HepG2 (cell line): ENCODE results near the gene RHOBTB3. TPM values are rescaled to one million over a fixed set of nuclear protein-coding genes. Genes with fewer than 3 reads are reported as not detected.

Experiments
- ELF3 ChIP-seq: IDR thresholded peaks from 2 replicates; pipeline ENCODE4 v1.6.1; 2016; ENCODE audit warnings: missing genetic modification reagents, missing compliant biosample characterization
- MAFF ChIP-seq: IDR thresholded peaks from 2 replicates; pipeline ENCODE4 v1.6.1; 2011; ENCODE audit warnings: low read depth, low read length, improper control_type of control experiment
- NR2F6 ChIP-seq, 2 experiments: IDR thresholded peaks; 2 replicates each; pipeline ENCODE4 v1.6.1; 2016; ENCODE audit warnings: antibody characterized with exemption in 1 of 2, mild to moderate bottlenecking in 1 of 2
- RFX5 ChIP-seq: IDR thresholded peaks from 2 replicates; pipeline ENCODE4 v1.6.1; 2011; ENCODE audit warnings: low read depth, low read length, improper control_type of control experiment
- SOX6 ChIP-seq, 2 experiments: fragments of 450-650 bp in 1 of 2; sonication (generic) in 1 of 2; formaldehyde crosslinking in 1 of 2; IDR thresholded peaks; 2 replicates each; pipeline versions ENCODE4 v1.4.0 to v1.6.1; 2017 to 2020; ENCODE audit warnings: antibody characterized with exemption in 1 of 2, mild to moderate bottlenecking in 1 of 2, missing genetic modification reagents in 1 of 2
- TAF15 ChIP-seq: fragments of 200-400 bp; formaldehyde crosslinking; IDR thresholded peaks from one replicate; pipeline ENCODE4 v1.6.1; 2018; ENCODE audit warnings: mild to moderate bottlenecking, low read depth, low read length; ENCODE audit not compliant: poor library complexity, severe bottlenecking
- ZNF678 ChIP-seq: sonication (generic); formaldehyde crosslinking; IDR thresholded peaks from 2 replicates; pipeline ENCODE4 v1.4.0; 2020; ENCODE audit warnings: mild to moderate bottlenecking, missing genetic modification reagents
- ZNF737 ChIP-seq: sonication (generic); formaldehyde crosslinking; IDR thresholded peaks from 2 replicates; pipeline ENCODE4 v1.5.0; 2020; ENCODE audit warnings: missing genetic modification reagents, mild to moderate bottlenecking, borderline replicate concordance
- ZNF792 ChIP-seq: IDR thresholded peaks from 2 replicates; pipeline ENCODE4 v1.6.1; 2016
- polyA plus RNA-seq, 8 experiments: library from polyadenylated mRNA; depleted of rRNA in 3 of 8; stranded (reverse) in 7 of 8; unstranded in 1 of 8; fragments of >200 nt; fragmentation: Illumina TruSeq in 4 of 8; extraction: Trizol in 4 of 8; gene quantifications; 2 replicates each; pipeline versions ENCODE4 v1.2.1 to v1.2.3, GENCODE V29; 2011 to 2016; ENCODE audit warnings: low read depth in 4 of 8, missing spikeins in 1 of 8, mixed read lengths in 1 of 8; ENCODE audit not compliant: insufficient read depth in 1 of 8
- total RNA-seq, 5 experiments: library from RNA; depleted of rRNA; stranded (reverse); fragments of >200 nt; fragmentation: Illumina TruSeq; extraction: Trizol; gene quantifications; 2 replicates each; pipeline ENCODE4 v1.2.3, GENCODE V29; 2016; ENCODE audit warnings: low read depth in 1 of 5
- TF ChIP-seq, protein P1 (sequence below): IDR thresholded peaks from 2 replicates; pipeline ENCODE4 v1.6.1; 2016; ENCODE audit warnings: missing biosample characterization, missing genetic modification reagents, low read depth
- TF ChIP-seq, protein P2 (sequence below): sonication (generic); formaldehyde crosslinking; IDR thresholded peaks from 2 replicates; pipeline ENCODE4 v1.4.0; 2020; ENCODE audit warnings: missing genetic modification reagents
- TF ChIP-seq, protein P3 (sequence below): sonication (generic); formaldehyde crosslinking; conservative IDR thresholded peaks from 2 replicates; pipeline ENCODE4 v1.4.0; 2020; ENCODE audit warnings: missing genetic modification reagents
- TF ChIP-seq, protein P4 (sequence below), 2 experiments: sonication (generic) in 1 of 2; formaldehyde crosslinking in 1 of 2; IDR thresholded peaks; 2 replicates each; pipeline versions ENCODE4 v1.5.1 to v1.6.1; 2011 to 2020; ENCODE audit warnings: borderline replicate concordance in 1 of 2, low read depth in 1 of 2, low read length in 1 of 2, mild to moderate bottlenecking in 1 of 2, missing genetic modification reagents in 1 of 2, moderate library complexity in 1 of 2
- TF ChIP-seq, protein P5 (sequence below): sonication (generic); formaldehyde crosslinking; IDR thresholded peaks from 2 replicates; pipeline ENCODE4 v1.4.0; 2020; ENCODE audit warnings: mild to moderate bottlenecking, missing genetic modification reagents
- TF ChIP-seq, protein P6 (sequence below): sonication (generic); formaldehyde crosslinking; IDR thresholded peaks from 2 replicates; pipeline ENCODE4 v1.5.0; 2020; ENCODE audit warnings: missing genetic modification reagents

RHOBTB3 gene
- total and polyA plus RNA-seq, 2 of the 13 experiments (the other 11 are each of a cell fraction or from before 2014, with no cell fraction given), result 31.6 to 35.4 TPM

DNA sequence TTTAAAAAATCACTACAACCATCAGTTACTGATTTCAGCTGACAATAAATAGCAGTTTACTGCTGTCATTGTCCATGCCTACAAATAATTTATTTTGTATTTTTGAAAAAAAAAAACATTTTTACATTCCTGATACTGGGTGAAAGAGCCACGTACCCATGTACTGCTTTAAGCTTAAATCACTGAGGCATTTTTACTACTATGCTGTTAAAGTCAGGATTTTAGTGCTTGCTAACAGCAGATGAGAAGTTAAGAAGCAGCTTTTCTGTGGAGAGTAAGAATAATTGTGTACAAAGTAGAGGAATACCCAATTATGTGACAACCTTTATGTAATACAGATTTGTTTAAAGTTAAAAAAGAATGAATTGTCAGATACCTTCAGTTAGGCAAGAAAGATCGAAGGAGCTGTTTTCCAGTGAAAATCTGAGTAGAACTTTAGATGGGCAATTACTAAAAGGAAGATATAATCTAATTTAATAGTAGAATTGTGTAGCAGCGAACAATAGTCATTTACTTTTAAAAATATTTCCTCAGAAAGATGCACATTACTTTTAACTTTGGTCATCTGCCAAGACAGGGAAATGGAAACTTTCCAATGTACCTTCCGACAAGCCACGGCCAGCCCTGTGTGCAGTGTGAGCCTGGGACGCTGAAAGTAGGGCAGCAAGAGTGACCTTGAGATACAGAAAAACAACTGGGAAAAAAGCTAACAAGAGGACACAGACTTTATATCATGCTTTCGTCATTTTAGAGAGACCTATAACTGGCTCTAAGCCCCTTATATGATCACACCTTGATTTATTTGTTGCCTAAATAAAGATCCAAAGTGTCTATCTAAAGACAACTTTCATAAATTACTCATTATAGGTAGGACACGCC lies 39.9 kb downstream of the RHOBTB3 start (continued):
- TF ChIP-seq, protein P1, sequence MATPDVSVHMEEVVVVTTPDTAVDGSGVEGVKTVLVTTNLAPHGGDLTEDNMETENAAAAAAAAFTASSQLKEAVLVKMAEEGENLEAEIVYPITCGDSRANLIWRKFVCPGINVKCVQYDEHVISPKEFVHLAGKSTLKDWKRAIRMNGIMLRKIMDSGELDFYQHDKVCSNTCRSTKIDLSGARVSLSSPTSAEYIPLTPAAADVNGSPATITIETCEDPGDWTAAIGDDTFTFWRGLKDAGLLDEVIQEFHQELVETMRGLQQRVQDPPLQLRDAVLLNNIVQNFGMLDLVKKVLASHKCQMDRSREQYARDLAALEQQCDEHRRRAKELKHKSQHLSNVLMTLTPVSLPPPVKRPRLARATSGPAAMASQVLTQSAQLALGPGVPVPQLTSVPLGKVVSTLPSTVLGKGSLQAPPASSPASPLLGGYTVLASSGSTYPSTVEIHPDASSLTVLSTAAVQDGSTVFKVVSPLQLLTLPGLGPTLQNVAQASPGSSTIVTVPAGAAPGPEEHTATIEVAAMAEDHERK (CRISPR knock-in tag), result no peak
- TF ChIP-seq, protein P2, sequence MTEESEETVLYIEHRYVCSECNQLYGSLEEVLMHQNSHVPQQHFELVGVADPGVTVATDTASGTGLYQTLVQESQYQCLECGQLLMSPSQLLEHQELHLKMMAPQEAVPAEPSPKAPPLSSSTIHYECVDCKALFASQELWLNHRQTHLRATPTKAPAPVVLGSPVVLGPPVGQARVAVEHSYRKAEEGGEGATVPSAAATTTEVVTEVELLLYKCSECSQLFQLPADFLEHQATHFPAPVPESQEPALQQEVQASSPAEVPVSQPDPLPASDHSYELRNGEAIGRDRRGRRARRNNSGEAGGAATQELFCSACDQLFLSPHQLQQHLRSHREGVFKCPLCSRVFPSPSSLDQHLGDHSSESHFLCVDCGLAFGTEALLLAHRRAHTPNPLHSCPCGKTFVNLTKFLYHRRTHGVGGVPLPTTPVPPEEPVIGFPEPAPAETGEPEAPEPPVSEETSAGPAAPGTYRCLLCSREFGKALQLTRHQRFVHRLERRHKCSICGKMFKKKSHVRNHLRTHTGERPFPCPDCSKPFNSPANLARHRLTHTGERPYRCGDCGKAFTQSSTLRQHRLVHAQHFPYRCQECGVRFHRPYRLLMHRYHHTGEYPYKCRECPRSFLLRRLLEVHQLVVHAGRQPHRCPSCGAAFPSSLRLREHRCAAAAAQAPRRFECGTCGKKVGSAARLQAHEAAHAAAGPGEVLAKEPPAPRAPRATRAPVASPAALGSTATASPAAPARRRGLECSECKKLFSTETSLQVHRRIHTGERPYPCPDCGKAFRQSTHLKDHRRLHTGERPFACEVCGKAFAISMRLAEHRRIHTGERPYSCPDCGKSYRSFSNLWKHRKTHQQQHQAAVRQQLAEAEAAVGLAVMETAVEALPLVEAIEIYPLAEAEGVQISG, result no peak
- no peak for TF ChIP-seq ZNF678 (CRISPR knock-in tag)
- TF ChIP-seq ELF3 (CRISPR knock-in tag), result peak; percentile 59
- TF ChIP-seq MAFF, result no peak
- no peak for TF ChIP-seq RFX5
- TF ChIP-seq ZNF737 (CRISPR knock-in tag), result no peak
- TF ChIP-seq, protein P3, sequence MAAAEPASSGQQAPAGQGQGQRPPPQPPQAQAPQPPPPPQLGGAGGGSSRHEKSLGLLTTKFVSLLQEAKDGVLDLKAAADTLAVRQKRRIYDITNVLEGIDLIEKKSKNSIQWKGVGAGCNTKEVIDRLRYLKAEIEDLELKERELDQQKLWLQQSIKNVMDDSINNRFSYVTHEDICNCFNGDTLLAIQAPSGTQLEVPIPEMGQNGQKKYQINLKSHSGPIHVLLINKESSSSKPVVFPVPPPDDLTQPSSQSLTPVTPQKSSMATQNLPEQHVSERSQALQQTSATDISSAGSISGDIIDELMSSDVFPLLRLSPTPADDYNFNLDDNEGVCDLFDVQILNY (CRISPR knock-in tag), result no peak
- TF ChIP-seq, protein P4, sequence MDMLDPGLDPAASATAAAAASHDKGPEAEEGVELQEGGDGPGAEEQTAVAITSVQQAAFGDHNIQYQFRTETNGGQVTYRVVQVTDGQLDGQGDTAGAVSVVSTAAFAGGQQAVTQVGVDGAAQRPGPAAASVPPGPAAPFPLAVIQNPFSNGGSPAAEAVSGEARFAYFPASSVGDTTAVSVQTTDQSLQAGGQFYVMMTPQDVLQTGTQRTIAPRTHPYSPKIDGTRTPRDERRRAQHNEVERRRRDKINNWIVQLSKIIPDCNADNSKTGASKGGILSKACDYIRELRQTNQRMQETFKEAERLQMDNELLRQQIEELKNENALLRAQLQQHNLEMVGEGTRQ (IDR thresholded peaks at IDR 0.05; ENCODE audit: low read depth, low read length), result no peak
- TF ChIP-seq, protein P4 (CRISPR knock-in tag; IDR thresholded peaks at IDR 0.05; ENCODE audit: borderline replicate concordance), result no peak
- TF ChIP-seq, protein P5, sequence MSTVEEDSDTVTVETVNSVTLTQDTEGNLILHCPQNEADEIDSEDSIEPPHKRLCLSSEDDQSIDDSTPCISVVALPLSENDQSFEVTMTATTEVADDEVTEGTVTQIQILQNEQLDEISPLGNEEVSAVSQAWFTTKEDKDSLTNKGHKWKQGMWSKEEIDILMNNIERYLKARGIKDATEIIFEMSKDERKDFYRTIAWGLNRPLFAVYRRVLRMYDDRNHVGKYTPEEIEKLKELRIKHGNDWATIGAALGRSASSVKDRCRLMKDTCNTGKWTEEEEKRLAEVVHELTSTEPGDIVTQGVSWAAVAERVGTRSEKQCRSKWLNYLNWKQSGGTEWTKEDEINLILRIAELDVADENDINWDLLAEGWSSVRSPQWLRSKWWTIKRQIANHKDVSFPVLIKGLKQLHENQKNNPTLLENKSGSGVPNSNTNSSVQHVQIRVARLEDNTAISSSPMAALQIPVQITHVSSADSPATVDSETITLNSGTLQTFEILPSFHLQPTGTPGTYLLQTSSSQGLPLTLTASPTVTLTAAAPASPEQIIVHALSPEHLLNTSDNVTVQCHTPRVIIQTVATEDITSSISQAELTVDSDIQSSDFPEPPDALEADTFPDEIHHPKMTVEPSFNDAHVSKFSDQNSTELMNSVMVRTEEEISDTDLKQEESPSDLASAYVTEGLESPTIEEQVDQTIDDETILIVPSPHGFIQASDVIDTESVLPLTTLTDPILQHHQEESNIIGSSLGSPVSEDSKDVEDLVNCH (CRISPR knock-in tag), result no peak
- TF ChIP-seq TAF15, result no peak
- TF ChIP-seq SOX6 (IDR thresholded peaks at IDR 0.05), result no peak
- peak; percentile 26; the same call in 1 of the 2 replicates for TF ChIP-seq SOX6 (CRISPR knock-in tag; IDR thresholded peaks at IDR 0.05)
- peak; percentile 30; the same call in 1 of the 2 replicates for TF ChIP-seq ZNF792
- TF ChIP-seq NR2F6 (IDR thresholded peaks at IDR 0.05), result no peak
- peak; percentile 22; the same call in 1 of the 2 replicates for TF ChIP-seq NR2F6 (CRISPR knock-in tag; IDR thresholded peaks at IDR 0.05)
- TF ChIP-seq, protein P6, sequence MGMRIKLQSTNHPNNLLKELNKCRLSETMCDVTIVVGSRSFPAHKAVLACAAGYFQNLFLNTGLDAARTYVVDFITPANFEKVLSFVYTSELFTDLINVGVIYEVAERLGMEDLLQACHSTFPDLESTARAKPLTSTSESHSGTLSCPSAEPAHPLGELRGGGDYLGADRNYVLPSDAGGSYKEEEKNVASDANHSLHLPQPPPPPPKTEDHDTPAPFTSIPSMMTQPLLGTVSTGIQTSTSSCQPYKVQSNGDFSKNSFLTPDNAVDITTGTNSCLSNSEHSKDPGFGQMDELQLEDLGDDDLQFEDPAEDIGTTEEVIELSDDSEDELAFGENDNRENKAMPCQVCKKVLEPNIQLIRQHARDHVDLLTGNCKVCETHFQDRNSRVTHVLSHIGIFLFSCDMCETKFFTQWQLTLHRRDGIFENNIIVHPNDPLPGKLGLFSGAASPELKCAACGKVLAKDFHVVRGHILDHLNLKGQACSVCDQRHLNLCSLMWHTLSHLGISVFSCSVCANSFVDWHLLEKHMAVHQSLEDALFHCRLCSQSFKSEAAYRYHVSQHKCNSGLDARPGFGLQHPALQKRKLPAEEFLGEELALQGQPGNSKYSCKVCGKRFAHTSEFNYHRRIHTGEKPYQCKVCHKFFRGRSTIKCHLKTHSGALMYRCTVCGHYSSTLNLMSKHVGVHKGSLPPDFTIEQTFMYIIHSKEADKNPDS, result no peak
